Hindlimb muscle (tissue), 1 donor: Measurements from ENCODE around the gene ADIG. TPM values are rescaled to one million over a fixed set of nuclear protein-coding genes. Genes with fewer than 3 reads are reported as not detected.

ENCODE experiments used
- DNase-seq: peaks from one replicate; pipeline ENCODE4 v3.0.0-alpha.2; 2013
- polyA plus RNA-seq: library from polyadenylated mRNA; unstranded; fragments of 120-200 nt; gene quantifications from one replicate; pipeline ENCODE4 v1.2.1, GENCODE V29; 2013; ENCODE audit not compliant: insufficient read length

The ADIG gene
- polyA plus RNA-seq, 1 donor: not detected

- no peak for DNase-seq
These were observed 21.2 kb downstream of the ADIG start for GRCh38 chr20:38602185-38602581.

- DNase-seq: no peak
These were observed 22.3 kb downstream of the ADIG start for GRCh38 chr20:38603286-38603685.

- DNase-seq: no peak
These were observed 23.9 kb downstream of the ADIG start for GRCh38 chr20:38604873-38605303.

GRCh38 chr20:38607351-38607750, 26.4 kb downstream of the ADIG start:
- no peak for DNase-seq

GRCh38 chr20:38608188-38608587, 27.2 kb downstream of the ADIG start:
- DNase-seq: no peak

GRCh38 chr20:38609815-38610214, 28.8 kb downstream of the ADIG start:
- DNase-seq: no peak

- no peak for DNase-seq
These were observed 29.5 kb downstream of the ADIG start for GRCh38 chr20:38610521-38610920.

GRCh38 chr20:38612751-38613515, 31.9 kb downstream of the ADIG start:
- DNase-seq: no peak

- DNase-seq: no peak
These were observed 34.3 kb downstream of the ADIG start for GRCh38 chr20:38615283-38615682.

GRCh38 chr20:38616457-38616856, 35.5 kb downstream of the ADIG start:
- no peak for DNase-seq

- no peak for DNase-seq
These were observed 36.2 kb downstream of the ADIG start for GRCh38 chr20:38617011-38617829.

- DNase-seq: no peak
These were observed 36.8 kb downstream of the ADIG start for GRCh38 chr20:38617830-38618196.

- DNase-seq: no peak
These were observed 39.4 kb downstream of the ADIG start for GRCh38 chr20:38620441-38620840.

GRCh38 chr20:38623061-38623460, 42.1 kb downstream of the ADIG start:
- DNase-seq: no peak

- no peak for DNase-seq
These were observed 43.1 kb downstream of the ADIG start for GRCh38 chr20:38624084-38624483.

- DNase-seq: no peak
These were observed 44.9 kb downstream of the ADIG start for GRCh38 chr20:38625896-38626295.

GRCh38 chr20:38626921-38627659, 46.1 kb downstream of the ADIG start:
- no peak for DNase-seq

GRCh38 chr20:38628580-38629470, 47.8 kb downstream of the ADIG start:
- no peak for DNase-seq

GRCh38 chr20:38629979-38630378, 49.0 kb downstream of the ADIG start:
- DNase-seq: no peak

GRCh38 chr20:38630727-38631126, 49.7 kb downstream of the ADIG start:
- DNase-seq: no peak

- no peak for DNase-seq
These were observed 50.4 kb downstream of the ADIG start for GRCh38 chr20:38631155-38632022.
